ENCODE results near the gene SHD. TPM values are rescaled to one million over a fixed set of nuclear protein-coding genes. Genes with fewer than 3 reads are reported as not detected.

Gene SHD
- total and polyA plus RNA-seq, 2 of the 13 experiments (the other 11 are each of a cell fraction or from before 2014, with no cell fraction given): 0.11 to 0.20 TPM

DNA sequence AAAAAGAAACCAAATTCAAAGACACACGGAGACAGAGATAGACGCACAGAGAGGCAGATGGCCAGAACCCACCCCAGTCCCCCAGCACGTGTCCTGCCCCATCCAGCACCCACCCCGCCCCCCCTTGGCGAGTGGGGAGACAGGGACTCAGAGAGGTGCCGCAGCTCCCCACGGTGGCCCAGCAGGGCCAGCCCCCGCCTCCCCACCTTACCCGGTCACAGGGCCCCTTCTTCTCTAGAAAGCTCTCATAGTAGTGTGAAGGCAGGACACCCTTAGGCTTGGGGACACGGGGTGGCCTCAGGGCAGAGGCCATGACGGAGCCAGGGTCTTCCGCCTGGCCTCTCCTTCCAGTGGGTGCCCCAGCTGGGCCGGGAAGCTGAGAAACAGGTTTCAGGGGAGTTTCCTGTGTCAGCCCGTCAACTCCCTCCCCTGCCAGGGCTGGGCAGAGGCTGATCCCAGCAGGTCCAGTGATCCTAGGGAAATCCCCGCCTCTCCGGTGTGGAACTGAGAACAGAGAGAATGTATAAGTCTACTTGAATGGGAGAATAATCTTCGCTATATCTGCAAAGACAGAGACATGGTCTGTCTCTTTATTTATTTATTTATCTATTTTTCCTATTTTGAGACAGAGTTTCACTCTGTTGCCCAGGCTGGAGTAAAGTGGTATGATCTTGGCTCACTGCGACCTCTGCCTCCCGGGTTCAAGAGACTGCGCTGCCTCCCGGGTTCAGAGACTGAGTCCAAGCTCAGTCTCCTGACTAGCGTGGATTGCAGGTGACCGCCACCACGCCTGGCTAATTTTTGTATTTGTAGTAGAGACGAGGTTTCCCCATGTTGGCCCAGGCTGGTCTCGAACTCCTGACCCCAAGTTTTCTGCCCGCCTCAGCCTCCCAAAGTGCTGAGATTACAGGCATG lies 59.6 kb downstream of the SHD start, which contains the start of gene STAP2 (continued):
- 0 out of 2 replicates have a peak, but pooled peaks have one; percentile 39 for TF ChIP-seq ZNF782 (CRISPR knock-in tag; IDR thresholded peaks at IDR 0.05; ENCODE audit: borderline replicate concordance)
- no peak for TF ChIP-seq ZNF605 (CRISPR knock-in tag; IDR thresholded peaks at IDR 0.05)
- 0 out of 2 replicates have a peak, but pooled peaks have one; percentile 21 for TF ChIP-seq POLR2AphosphoS5 (IDR thresholded peaks at IDR 0.05; ENCODE audit: low read depth, low read length)
- TF ChIP-seq POLR2AphosphoS2 (IDR thresholded peaks at IDR 0.05; ENCODE audit: low read depth, low read length): no peak
- 0 out of 2 replicates have a peak, but pooled peaks have one; percentile 15 for TF ChIP-seq ZMYM4 (CRISPR knock-in tag; IDR thresholded peaks at IDR 0.05)
- TF ChIP-seq ADNP (CRISPR knock-in tag; IDR thresholded peaks at IDR 0.05): no peak
- TF ChIP-seq ZBED4 (CRISPR knock-in tag; IDR thresholded peaks at IDR 0.05; ENCODE audit: borderline replicate concordance): peak; percentile 43; the same call in 1 of the 2 replicates
- TF ChIP-seq ZNF776 (CRISPR knock-in tag; IDR thresholded peaks at IDR 0.05): peak; percentile 16; the same call in 1 of the 2 replicates
- peak; percentile 48; the same call in 1 of the 2 replicates for TF ChIP-seq PHF8 (CRISPR knock-in tag; IDR thresholded peaks at IDR 0.05)
- no peak for TF ChIP-seq ARID2 (CRISPR knock-in tag; IDR thresholded peaks at IDR 0.05; ENCODE audit: borderline replicate concordance)
- TF ChIP-seq RFX1 (IDR thresholded peaks at IDR 0.05): no peak
- TF ChIP-seq, protein P1, sequence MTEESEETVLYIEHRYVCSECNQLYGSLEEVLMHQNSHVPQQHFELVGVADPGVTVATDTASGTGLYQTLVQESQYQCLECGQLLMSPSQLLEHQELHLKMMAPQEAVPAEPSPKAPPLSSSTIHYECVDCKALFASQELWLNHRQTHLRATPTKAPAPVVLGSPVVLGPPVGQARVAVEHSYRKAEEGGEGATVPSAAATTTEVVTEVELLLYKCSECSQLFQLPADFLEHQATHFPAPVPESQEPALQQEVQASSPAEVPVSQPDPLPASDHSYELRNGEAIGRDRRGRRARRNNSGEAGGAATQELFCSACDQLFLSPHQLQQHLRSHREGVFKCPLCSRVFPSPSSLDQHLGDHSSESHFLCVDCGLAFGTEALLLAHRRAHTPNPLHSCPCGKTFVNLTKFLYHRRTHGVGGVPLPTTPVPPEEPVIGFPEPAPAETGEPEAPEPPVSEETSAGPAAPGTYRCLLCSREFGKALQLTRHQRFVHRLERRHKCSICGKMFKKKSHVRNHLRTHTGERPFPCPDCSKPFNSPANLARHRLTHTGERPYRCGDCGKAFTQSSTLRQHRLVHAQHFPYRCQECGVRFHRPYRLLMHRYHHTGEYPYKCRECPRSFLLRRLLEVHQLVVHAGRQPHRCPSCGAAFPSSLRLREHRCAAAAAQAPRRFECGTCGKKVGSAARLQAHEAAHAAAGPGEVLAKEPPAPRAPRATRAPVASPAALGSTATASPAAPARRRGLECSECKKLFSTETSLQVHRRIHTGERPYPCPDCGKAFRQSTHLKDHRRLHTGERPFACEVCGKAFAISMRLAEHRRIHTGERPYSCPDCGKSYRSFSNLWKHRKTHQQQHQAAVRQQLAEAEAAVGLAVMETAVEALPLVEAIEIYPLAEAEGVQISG (CRISPR knock-in tag; IDR thresholded peaks at IDR 0.05): peak; percentile 9; the same call in 1 of the 2 replicates
- TF ChIP-seq ZMAT3 (CRISPR knock-in tag; conservative IDR thresholded peaks at IDR 0.05): 0 out of 2 replicates have a peak, but pooled peaks have one; percentile 42
- TF ChIP-seq ZSCAN25 (CRISPR knock-in tag; IDR thresholded peaks at IDR 0.05): peak; percentile 65; the same call in 1 of the 2 replicates
- TF ChIP-seq RBFOX2 (IDR thresholded peaks at IDR 0.05; ENCODE audit: low read depth, low read length): 0 out of 2 replicates have a peak, but pooled peaks have one; percentile 44
- TF ChIP-seq, protein P2, sequence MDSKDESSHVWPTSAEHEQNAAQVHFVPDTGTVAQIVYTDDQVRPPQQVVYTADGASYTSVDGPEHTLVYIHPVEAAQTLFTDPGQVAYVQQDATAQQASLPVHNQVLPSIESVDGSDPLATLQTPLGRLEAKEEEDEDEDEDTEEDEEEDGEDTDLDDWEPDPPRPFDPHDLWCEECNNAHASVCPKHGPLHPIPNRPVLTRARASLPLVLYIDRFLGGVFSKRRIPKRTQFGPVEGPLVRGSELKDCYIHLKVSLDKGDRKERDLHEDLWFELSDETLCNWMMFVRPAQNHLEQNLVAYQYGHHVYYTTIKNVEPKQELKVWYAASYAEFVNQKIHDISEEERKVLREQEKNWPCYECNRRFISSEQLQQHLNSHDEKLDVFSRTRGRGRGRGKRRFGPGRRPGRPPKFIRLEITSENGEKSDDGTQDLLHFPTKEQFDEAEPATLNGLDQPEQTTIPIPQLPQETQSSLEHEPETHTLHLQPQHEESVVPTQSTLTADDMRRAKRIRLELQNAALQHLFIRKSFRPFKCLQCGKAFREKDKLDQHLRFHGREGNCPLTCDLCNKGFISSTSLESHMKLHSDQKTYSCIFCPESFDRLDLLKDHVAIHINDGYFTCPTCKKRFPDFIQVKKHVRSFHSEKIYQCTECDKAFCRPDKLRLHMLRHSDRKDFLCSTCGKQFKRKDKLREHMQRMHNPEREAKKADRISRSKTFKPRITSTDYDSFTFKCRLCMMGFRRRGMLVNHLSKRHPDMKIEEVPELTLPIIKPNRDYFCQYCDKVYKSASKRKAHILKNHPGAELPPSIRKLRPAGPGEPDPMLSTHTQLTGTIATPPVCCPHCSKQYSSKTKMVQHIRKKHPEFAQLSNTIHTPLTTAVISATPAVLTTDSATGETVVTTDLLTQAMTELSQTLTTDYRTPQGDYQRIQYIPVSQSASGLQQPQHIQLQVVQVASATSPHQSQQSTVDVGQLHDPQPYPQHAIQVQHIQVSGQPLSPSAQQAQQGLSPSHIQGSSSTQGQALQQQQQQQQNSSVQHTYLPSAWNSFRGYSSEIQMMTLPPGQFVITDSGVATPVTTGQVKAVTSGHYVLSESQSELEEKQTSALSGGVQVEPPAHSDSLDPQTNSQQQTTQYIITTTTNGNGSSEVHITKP (CRISPR knock-in tag; IDR thresholded peaks at IDR 0.05; ENCODE audit: low read depth): peak; percentile 86
- TF ChIP-seq ZNF326 (CRISPR knock-in tag; IDR thresholded peaks at IDR 0.05; ENCODE audit: borderline replicate concordance): no peak
- 0 out of 2 replicates have a peak, but pooled peaks have one; percentile 36 for TF ChIP-seq ZFP36L1 (CRISPR knock-in tag; IDR thresholded peaks at IDR 0.05)
